ENCODE measurements around the gene SOX8.
"Not testable (repeated sequence)": the region's sequence is repeated elsewhere in the genome, so short reads cannot be mapped to it uniquely, and the experiment has no call there.

Gene SOX8

DNA sequence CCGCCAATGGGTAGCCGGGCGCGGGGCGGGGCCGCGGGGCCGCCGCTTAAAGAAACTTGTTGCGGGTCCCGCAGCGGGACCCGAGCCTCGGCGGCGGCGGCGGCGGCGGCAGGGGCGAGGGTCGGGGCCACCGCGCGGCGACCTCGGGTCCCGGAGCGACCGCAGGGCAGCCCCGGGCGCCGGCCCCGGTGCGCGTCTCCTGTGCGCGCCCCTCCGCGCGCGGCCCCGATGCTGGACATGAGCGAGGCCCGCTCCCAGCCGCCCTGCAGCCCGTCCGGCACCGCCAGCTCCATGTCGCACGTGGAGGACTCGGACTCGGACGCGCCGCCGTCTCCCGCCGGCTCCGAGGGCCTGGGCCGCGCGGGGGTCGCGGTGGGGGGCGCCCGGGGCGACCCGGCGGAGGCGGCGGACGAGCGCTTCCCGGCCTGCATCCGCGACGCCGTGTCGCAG, at the start of gene SOX8:
SOX8 (plus strand) TSS at position 76 of the 450 bp plus-strand sequence; CDS start at position 229, 153 bp downstream.
- no peak for DNase-seq (ENCODE audit: low read depth)

- DNase-seq (ENCODE audit: low read depth), result no peak
These were observed 48.7 kb upstream of the SOX8 start for GRCh38 chr16:932831-933330.

- DNase-seq (ENCODE audit: low read depth), result no peak
These were observed 48.0 kb upstream of the SOX8 start for GRCh38 chr16:933581-933980.

GRCh38 chr16:934178-934577, 47.4 kb upstream of the SOX8 start:
- DNase-seq (ENCODE audit: low read depth), result no peak

DNA sequence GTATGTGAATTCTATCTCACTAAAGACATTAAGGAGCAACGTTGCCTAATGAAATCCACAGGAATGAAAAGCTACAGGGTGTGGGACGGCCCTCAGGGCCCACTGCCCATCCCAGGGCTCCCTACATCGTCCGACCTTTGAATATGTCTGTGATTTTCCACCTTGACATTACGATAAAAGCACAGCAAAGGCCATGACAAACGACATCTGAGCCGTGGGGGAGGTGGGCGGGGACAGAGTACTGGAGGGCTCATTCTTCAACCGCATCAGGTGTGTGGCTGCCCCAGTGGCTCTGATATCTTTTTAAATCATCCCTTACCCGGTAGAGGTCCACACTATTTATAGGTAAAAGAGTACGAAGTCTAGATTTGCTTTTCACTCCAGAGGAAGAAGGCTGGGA, 45.9 kb upstream of the SOX8 start:
- no peak for DNase-seq (ENCODE audit: low read depth)

DNA sequence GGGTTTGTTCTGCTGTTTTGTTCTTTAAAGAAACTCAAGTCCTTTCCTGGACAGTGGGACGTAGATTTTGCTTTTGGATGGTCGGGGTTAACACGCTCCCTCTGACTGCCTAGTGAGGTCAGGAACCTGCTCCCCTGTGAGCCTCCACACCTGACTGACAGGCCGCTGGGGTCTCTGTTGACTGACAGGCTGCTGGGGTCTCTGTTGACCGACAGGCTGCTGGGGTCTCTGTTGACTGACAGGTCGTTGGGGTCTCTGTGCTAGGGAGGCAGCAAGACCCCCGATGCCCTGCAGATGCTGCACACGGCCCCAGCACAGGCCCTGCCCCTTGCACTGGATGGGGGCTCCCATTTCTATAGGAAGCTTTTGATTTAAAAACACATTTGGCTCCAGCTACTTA, 44.3 kb upstream of the SOX8 start:
- no peak for DNase-seq (ENCODE audit: low read depth)

DNA sequence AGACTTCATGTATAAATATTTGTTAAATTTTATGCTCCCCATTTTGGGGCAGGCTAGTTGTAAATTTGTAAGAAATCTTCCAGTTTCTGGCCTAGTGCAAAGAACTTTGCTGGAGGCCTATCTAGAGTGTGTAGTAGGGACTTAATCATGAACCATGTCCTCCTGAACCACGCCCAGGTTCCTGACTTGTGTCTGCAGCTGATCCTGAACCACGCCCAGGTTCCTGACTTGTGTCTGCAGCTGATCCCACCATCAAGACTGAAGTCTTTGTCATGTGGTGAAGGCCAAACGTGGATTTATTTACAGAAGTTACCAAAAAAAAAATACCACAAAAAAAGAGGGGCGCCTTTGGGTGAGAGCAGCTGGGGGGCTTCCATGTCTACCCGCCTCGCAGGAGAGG, 43.8 kb upstream of the SOX8 start:
- DNase-seq (ENCODE audit: low read depth), result no peak

DNA sequence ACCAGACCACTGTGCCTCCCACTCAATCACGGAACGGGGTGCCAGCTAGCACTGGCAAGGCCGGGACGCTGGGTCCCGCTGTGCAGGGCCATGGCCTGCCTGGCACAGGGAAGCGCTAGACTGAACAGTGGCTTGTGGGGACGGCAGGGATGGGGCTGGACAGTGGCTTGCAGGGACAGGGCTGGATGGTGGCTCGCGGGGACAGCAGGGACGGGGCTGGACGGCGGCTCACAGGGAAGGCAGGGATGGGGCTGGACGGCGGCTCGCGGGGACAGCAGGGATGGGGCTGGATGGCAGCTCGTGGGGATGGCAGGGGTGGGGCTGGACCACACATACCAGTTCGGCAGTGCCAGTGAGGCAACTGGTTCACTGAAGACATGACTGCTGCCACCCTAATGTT, 43.4 kb upstream of the SOX8 start:
- no peak for DNase-seq (ENCODE audit: low read depth)

DNA sequence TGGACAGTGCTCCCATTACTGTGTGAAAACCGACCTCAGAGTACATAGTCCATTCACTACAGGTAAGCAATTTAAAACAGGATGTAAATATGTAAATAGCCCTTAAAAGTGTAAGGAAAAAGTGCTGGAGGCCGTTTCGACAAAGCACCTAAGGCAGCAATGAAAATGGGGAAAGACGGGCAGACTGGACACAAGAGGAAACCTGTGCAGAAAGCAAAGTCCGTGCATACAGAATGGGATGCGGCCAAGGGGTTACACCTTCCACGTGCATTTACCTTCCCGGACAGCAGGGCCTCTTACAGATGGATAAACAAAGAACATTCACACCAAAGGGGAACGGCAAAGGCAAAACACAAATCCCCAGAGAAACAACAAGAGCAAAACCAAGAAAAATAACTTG, 42.8 kb upstream of the SOX8 start:
- DNase-seq (ENCODE audit: low read depth), result no peak

GRCh38 chr16:939311-939710, 42.3 kb upstream of the SOX8 start:
- no peak for DNase-seq (ENCODE audit: low read depth)

DNA sequence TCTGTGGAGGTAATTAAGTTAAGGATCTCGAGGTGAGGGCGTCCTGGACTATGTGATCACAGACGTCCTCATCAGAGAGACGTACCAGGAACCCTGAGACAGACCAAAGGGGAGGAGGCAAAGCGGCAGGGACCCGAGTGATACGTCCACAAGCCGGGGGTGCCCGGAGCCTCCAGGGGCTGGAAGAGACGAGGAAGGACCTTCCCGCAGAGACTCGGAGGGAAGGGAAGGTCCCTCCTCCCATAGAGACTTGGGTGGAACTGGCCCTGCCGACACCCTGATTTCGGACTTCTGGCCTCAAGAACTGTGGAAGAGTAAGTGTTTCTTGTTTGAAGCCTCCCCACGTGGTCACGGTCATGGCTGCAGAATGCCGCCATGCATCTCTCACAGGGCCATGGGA, 41.6 kb upstream of the SOX8 start:
- no peak for DNase-seq (ENCODE audit: low read depth)

- no peak for DNase-seq (ENCODE audit: low read depth)
These were observed 39.0 kb upstream of the SOX8 start for GRCh38 chr16:942436-943060.

DNA sequence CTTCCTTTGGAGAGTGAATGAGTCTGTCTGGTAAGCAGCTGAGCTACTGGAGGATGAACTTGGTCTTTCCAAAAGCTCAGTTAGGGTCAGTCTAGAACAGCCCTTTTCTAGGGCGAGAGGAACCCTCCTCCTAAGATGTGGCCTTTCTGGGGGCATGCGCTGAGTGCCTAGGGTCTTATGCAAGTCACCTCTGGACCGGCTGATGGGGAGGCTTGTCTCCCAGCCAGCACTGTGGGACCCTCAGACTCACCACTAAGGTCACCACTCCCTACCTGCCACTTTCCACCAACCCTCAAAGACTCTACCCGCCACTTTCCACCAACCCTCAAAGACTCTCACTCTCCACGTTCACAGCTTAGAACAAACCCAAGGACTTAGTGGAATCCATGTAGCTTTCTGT, 37.6 kb upstream of the SOX8 start:
- no peak for DNase-seq (ENCODE audit: low read depth)

GRCh38 chr16:945271-946047, 36.1 kb upstream of the SOX8 start:
- DNase-seq (ENCODE audit: low read depth), result no peak

GRCh38 chr16:946048-946395, 35.5 kb upstream of the SOX8 start:
- DNase-seq (ENCODE audit: low read depth), result no peak

GRCh38 chr16:947255-947921, 34.2 kb upstream of the SOX8 start:
- DNase-seq (ENCODE audit: low read depth), result no peak

DNA sequence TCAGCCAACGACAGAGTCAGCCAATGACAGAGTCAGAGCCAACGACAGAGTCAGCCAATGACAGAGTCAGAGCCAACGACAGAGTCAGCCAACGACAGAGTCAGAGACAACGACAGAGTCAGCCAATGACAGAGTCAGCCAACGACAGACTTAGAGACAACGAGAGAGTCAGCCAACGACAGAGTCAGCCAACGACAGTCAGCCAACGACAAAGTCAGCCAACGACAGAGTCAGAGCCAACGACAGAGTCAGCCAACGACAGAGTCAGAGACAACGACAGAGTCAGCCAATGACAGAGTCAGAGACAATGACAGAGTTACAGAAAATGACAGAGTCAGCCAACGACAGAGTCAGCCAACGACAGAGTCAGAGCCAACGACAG, 33.7 kb upstream of the SOX8 start:
- not testable (repeated sequence) for DNase-seq (ENCODE audit: low read depth)

DNA sequence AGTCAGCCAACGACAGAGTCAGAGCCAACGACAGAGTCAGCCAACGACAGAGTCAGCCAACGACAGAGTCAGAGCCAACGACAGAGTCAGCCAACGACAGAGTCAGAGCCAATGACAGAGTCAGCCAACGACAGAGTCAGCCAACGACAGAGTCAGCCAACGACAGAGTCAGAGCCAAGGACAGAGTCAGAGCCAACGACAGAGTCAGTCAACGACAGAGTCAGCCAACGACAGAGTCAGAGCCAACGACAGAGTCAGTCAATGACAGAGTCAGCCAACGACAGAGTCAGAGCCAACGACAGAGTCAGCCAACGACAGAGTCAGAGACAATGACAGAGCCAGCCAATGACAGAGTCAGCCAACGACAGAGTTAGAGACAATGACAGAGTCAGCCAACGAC, 32.8 kb upstream of the SOX8 start:
- DNase-seq (ENCODE audit: low read depth), result not testable (repeated sequence)

- not testable (repeated sequence) for DNase-seq (ENCODE audit: low read depth)
These were observed 30.6 kb upstream of the SOX8 start for GRCh38 chr16:950733-951573.

DNA sequence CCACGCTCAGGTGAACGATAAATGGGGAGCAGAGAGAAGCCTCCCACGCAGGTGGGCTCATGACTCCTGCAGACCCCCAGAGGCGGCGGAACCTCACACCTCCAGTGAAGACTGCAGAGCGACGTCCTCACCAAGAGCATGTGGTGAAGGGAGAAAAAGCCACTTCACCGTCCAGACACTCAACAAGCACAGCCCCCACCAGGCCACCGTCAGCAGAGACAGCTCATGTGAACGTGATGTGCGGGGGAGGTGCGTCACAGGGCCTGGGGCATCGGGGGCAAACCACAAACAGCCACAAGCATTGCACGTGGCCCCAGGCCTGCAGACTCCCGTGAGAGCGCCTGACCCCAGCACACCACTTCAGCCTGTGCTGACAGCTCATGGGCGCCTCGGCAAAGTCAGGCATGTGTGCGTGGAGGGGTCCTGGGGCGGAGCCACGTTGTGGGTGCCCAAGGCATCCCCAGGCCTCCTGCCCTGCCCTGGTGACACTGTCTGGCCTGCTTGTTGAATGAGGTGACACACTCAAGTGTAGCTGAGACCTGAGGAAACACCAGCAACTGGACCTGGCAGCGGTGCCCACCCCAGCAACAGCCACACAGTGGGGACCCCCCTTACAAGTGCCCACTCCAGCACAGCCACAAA, 29.8 kb upstream of the SOX8 start:
- no peak for DNase-seq (ENCODE audit: low read depth)

DNA sequence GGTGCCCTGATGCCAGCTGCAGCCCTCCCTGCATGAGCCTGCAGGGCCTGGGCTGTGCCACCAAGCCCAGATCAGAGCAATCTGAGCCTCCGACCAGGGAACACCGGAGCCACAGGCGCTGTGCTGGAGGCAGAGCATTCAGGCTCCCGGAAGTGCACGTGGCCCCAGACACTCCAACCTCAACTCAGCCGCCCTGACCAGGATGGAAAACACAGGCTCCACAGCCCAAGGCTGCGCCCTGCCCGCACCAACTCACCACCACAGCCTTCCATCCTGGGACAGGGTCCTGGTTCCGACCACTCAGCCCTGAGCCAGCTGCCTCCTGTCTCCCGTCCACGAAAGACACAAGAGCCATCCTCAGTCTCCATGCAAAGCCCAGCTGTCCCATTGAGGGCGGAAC, 29.2 kb upstream of the SOX8 start:
- no peak for DNase-seq (ENCODE audit: low read depth)

DNA sequence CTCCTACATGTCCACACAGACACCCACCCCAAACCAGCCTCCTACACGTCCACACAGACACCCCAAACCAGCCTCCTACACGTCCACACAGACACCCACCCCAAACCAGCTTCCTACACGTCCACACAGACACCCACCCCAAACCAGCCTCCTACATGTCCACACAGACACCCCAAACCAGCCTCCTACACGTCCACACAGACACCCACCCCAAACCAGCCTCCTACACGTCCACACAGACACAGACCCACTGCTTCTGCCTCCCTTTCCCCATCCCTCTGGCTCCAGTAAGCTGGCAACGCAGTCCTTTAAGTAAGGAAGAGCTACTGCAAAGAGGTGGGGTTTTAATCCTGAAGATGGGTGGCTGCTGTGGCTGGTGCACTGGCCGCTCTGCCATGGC, 27.8 kb upstream of the SOX8 start:
- DNase-seq (ENCODE audit: low read depth), result not testable (repeated sequence)

Measured in activated T-cell treated with anti-CD3 and anti-CD28 coated beads for 48 hours (primary cell).